ENCODE results near the gene NAA30.

- TF ChIP-seq CTCF (IDR thresholded peaks at IDR 0.05; ENCODE audit: low read length) (no peak), EZH2 (optimal IDR thresholded peaks at IDR 0.05; ENCODE audit: low read depth, low read length) (no peak), EZH2phosphoT487 (IDR thresholded peaks at IDR 0.05; ENCODE audit: low read length) (no peak)
Measured at GRCh38 chr14:57402173-57402852, 11.9 kb downstream of the NAA30 start.

All from MM.1S (cell line).